ENCODE data around the gene ZNF408. TPM values are rescaled to one million over a fixed set of nuclear protein-coding genes. Genes with fewer than 3 reads are reported as not detected.

Gene ZNF408
- polyA plus RNA-seq, 1 of the 3 experiments (the other 2 are of a cell fraction), result 7.1 TPM

DNA sequence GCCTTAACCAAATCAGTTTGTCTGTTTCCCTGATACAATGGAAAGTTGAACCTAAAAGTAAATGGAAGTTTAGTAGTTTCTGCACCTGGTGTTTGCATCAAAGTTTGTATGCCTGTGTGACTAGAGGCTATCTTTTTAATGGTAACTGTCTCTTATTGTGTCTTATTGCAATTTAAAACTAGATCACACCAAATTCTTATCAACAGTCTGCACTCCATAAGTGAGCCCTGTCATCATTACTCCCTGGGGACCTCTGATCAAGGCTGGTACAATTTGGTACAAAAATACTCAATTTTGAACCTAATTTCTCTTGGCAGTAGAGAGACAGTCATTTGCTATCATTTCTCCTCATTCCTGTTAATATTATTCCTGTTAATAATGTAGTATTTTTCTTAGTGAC lies 38.5 kb upstream of the ZNF408 start (continued):
- TF ChIP-seq USF2 (IDR thresholded peaks at IDR 0.05; ENCODE audit: borderline replicate concordance, low read depth, low read length), result no peak
- TF ChIP-seq, protein P1, sequence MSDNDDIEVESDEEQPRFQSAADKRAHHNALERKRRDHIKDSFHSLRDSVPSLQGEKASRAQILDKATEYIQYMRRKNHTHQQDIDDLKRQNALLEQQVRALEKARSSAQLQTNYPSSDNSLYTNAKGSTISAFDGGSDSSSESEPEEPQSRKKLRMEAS (IDR thresholded peaks at IDR 0.05; ENCODE audit: low read depth), result no peak

- Histone ChIP-seq H3K9me2 (no peaks in the 10 kb centered on the region), H3K4me2 (no peak overlapping the region), H3K36me3 (replicated peaks in 1 of 2; ENCODE audit: control insufficient read depth in 1 of 2, insufficient read depth in 2 of 2, low read length in 1 of 2) (peaks cover 43 to 65% of the 10 kb centered on the region in 2 experiments), H3K4me1 (ENCODE audit: control insufficient read depth in 1 of 2, insufficient read depth in 2 of 2, low read depth in 1 of 2, low read length in 1 of 2) (no peaks in the 10 kb centered on the region), H3F3A (replicated peaks; ENCODE audit: insufficient read depth) (no peaks in the 10 kb centered on the region), H3K27me3 (ENCODE audit: insufficient read depth) (no peaks in the 10 kb centered on the region), H3K4me3 (ENCODE audit: low read depth in 2 of 2, low read length in 1 of 2) (no peak overlapping the region), H2AFZ (ENCODE audit: low read depth) (no peak overlapping the region), H4K20me1 (ENCODE audit: insufficient read depth) (no peaks in the 10 kb centered on the region), H3K9me3 (no peaks in the 10 kb centered on the region), H3K9ac (no peak overlapping the region), H3K79me2 (ENCODE audit: insufficient read depth) (no peaks in the 10 kb centered on the region), H3K27ac (ENCODE audit: low read depth in 2 of 2, low read length in 1 of 2) (no peak overlapping the region)
- ChIA-PET POLR2A (no interaction called here), CTCF (no interaction called here)
- no peak for DNase-seq
- WGBS (ENCODE audit: low lambda C conversion rate), result 93% methylated on average over 4 of the region's 4 CpGs
- TF ChIP-seq TEAD4 (IDR thresholded peaks at IDR 0.05; ENCODE audit: borderline replicate concordance, insufficient read depth), result no peak
- TF ChIP-seq FOXM1 (IDR thresholded peaks at IDR 0.05; ENCODE audit: low read depth), result no peak
- no peak for TF ChIP-seq CHD2 (IDR thresholded peaks at IDR 0.05; ENCODE audit: low read length, partially characterized antibody)
These were observed 37.4 kb upstream of the ZNF408 start for GRCh38 chr11:46663277-46663940.

DNA sequence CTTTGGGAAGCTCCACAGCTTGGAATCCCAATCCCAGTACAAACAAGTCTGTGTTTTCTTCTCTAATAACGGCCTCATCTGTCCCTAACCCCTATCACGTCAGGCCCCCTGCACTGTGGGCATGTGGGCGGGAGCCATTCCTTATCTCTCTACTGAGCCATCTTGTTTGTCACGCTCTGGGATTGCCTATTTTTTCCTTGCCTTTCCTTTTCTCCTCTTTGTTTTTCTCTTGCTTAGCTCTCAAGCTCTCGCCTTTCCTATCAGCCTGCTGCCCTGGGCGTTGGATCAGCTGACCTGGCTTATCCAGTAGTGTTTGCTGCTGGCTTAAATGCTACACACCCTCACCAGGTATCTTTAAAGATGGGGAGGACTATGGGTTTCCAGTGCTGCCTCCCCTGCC lies 36.2 kb upstream of the ZNF408 start:
- Histone ChIP-seq H3F3A (replicated peaks; ENCODE audit: insufficient read depth) (no peaks in the 10 kb centered on the region), H3K9me2 (no peaks in the 10 kb centered on the region), H3K36me3 (replicated peaks in 1 of 2; ENCODE audit: control insufficient read depth in 1 of 2, insufficient read depth in 2 of 2, low read length in 1 of 2) (peaks cover 42 to 69% of the 10 kb centered on the region in 2 experiments), H4K20me1 (ENCODE audit: insufficient read depth) (no peaks in the 10 kb centered on the region), H3K4me3 (ENCODE audit: low read depth in 2 of 2, low read length in 1 of 2) (no peak overlapping the region), H3K4me2 (no peak overlapping the region), H3K79me2 (ENCODE audit: insufficient read depth) (no peaks in the 10 kb centered on the region), H3K27me3 (ENCODE audit: insufficient read depth) (no peaks in the 10 kb centered on the region), H3K4me1 (ENCODE audit: control insufficient read depth in 1 of 2, insufficient read depth in 2 of 2, low read depth in 1 of 2, low read length in 1 of 2) (no peaks in the 10 kb centered on the region), H3K27ac (ENCODE audit: low read depth in 2 of 2, low read length in 1 of 2) (no peak overlapping the region), H2AFZ (ENCODE audit: low read depth) (no peak overlapping the region), H3K9me3 (no peaks in the 10 kb centered on the region), H3K9ac (no peak overlapping the region)
- 87% methylated on average over 6 of the region's 6 CpGs for WGBS (ENCODE audit: low lambda C conversion rate)
- CTCF ChIA-PET, result no interaction called here
- no peak for DNase-seq
- POLR2A ChIA-PET, result no interaction called here
- TF ChIP-seq, protein P2, sequence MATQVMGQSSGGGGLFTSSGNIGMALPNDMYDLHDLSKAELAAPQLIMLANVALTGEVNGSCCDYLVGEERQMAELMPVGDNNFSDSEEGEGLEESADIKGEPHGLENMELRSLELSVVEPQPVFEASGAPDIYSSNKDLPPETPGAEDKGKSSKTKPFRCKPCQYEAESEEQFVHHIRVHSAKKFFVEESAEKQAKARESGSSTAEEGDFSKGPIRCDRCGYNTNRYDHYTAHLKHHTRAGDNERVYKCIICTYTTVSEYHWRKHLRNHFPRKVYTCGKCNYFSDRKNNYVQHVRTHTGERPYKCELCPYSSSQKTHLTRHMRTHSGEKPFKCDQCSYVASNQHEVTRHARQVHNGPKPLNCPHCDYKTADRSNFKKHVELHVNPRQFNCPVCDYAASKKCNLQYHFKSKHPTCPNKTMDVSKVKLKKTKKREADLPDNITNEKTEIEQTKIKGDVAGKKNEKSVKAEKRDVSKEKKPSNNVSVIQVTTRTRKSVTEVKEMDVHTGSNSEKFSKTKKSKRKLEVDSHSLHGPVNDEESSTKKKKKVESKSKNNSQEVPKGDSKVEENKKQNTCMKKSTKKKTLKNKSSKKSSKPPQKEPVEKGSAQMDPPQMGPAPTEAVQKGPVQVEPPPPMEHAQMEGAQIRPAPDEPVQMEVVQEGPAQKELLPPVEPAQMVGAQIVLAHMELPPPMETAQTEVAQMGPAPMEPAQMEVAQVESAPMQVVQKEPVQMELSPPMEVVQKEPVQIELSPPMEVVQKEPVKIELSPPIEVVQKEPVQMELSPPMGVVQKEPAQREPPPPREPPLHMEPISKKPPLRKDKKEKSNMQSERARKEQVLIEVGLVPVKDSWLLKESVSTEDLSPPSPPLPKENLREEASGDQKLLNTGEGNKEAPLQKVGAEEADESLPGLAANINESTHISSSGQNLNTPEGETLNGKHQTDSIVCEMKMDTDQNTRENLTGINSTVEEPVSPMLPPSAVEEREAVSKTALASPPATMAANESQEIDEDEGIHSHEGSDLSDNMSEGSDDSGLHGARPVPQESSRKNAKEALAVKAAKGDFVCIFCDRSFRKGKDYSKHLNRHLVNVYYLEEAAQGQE (IDR thresholded peaks at IDR 0.05; ENCODE audit: low read depth, low read length), result no peak
- TF ChIP-seq EP300 (IDR thresholded peaks at IDR 0.05; ENCODE audit: borderline replicate concordance in 1 of 2, low read depth in 1 of 2, low read length in 1 of 2) (no peak), CTCF (IDR thresholded peaks at IDR 0.05) (no peak), MEF2A (IDR thresholded peaks at IDR 0.05; ENCODE audit: borderline replicate concordance, low read depth) (no peak), YY1 (IDR thresholded peaks at IDR 0.05; ENCODE audit: low read depth) (no peak), RCOR1 (IDR thresholded peaks at IDR 0.05; ENCODE audit: low read length) (no peak), POLR2AphosphoS5 (IDR thresholded peaks at IDR 0.05; ENCODE audit: low read depth, low read length) (no peak), JUND (IDR thresholded peaks at IDR 0.05) (no peak), IRF3 (IDR thresholded peaks at IDR 0.05; ENCODE audit: low read depth, low read length) (no peak)
- TF ChIP-seq, protein P3, sequence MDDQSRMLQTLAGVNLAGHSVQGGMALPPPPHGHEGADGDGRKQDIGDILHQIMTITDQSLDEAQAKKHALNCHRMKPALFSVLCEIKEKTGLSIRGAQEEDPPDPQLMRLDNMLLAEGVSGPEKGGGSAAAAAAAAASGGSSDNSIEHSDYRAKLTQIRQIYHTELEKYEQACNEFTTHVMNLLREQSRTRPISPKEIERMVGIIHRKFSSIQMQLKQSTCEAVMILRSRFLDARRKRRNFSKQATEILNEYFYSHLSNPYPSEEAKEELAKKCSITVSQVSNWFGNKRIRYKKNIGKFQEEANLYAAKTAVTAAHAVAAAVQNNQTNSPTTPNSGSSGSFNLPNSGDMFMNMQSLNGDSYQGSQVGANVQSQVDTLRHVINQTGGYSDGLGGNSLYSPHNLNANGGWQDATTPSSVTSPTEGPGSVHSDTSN (IDR thresholded peaks at IDR 0.05), result no peak
